ENCODE results near the gene NT5C1A. TPM values are rescaled to one million over a fixed set of nuclear protein-coding genes. Genes with fewer than 3 reads are reported as not detected.

Gene NT5C1A
- polyA plus RNA-seq, 1 donor from 2014 or later, result not detected

GRCh38 chr1:39713557-39713956, 41.6 kb upstream of the NT5C1A start:
- Histone ChIP-seq H3F3A (ENCODE audit: insufficient read depth, low read length, poor library complexity, severe bottlenecking) (no peaks in the 10 kb centered on the region), H3K27me3 (ENCODE audit: insufficient read depth, low read depth, low read length) (peaks cover 21% of the 10 kb centered on the region), H2AFZ (ENCODE audit: low read depth, low read length) (no peak overlapping the region), H3K4me2 (ENCODE audit: low read length) (no peak overlapping the region), H4K20me1 (ENCODE audit: insufficient read depth) (no peaks in the 10 kb centered on the region), H3K4me3 (ENCODE audit: low read length) (no peak overlapping the region), H3K79me2 (replicated peaks; ENCODE audit: insufficient read depth, low read length) (no peaks in the 10 kb centered on the region), H3K27ac (ENCODE audit: low read length) (no peak overlapping the region), H3K9me2 (ENCODE audit: insufficient read depth, low read length) (no peaks in the 10 kb centered on the region), H3K9me3 (ENCODE audit: low read length) (no peaks in the 10 kb centered on the region), H3K9ac (ENCODE audit: low read length) (no peak overlapping the region), H3K36me3 (ENCODE audit: insufficient read depth, low read length) (no peaks in the 10 kb centered on the region)
- no peak for TF ChIP-seq SMC3 (conservative IDR thresholded peaks at IDR 0.05; ENCODE audit: poor library complexity)
- TF ChIP-seq EP300 (conservative IDR thresholded peaks at IDR 0.05; ENCODE audit: poor library complexity, severe bottlenecking), result no peak
- TF ChIP-seq REST (IDR thresholded peaks at IDR 0.05; ENCODE audit: borderline replicate concordance), result no peak
- no peak for TF ChIP-seq POLR2AphosphoS5 (IDR thresholded peaks at IDR 0.05)
- no peak for TF ChIP-seq RAD21 (conservative IDR thresholded peaks at IDR 0.05)
- TF ChIP-seq CTCF (IDR thresholded peaks at IDR 0.05; ENCODE audit: poor library complexity, severe bottlenecking), result no peak
- TF ChIP-seq TAF1 (IDR thresholded peaks at IDR 0.05; ENCODE audit: low read depth), result no peak
- TF ChIP-seq MXI1 (conservative IDR thresholded peaks at IDR 0.05; ENCODE audit: poor library complexity, severe bottlenecking), result no peak
- TF ChIP-seq EZH2 (IDR thresholded peaks at IDR 0.05; ENCODE audit: borderline replicate concordance, insufficient read depth, low read length, poor library complexity, severe bottlenecking), result no peak

- H3K36me3 ChIP-seq (ENCODE audit: insufficient read depth, low read length), result no peaks in the 10 kb centered on the region
- no peak overlapping the region for H2AFZ ChIP-seq (ENCODE audit: low read depth, low read length)
- H3K79me2 ChIP-seq (replicated peaks; ENCODE audit: insufficient read depth, low read length), result no peaks in the 10 kb centered on the region
- H3K9ac ChIP-seq (ENCODE audit: low read length), result no peak overlapping the region
- H4K20me1 ChIP-seq (ENCODE audit: insufficient read depth), result no peaks in the 10 kb centered on the region
- H3K4me2 ChIP-seq (ENCODE audit: low read length), result no peak overlapping the region
- H3F3A ChIP-seq (ENCODE audit: insufficient read depth, low read length, poor library complexity, severe bottlenecking), result no peaks in the 10 kb centered on the region
- TF ChIP-seq TAF1 (IDR thresholded peaks at IDR 0.05; ENCODE audit: low read depth) (no peak), CTCF (IDR thresholded peaks at IDR 0.05; ENCODE audit: poor library complexity, severe bottlenecking) (no peak), POLR2AphosphoS5 (IDR thresholded peaks at IDR 0.05) (no peak), EZH2 (IDR thresholded peaks at IDR 0.05; ENCODE audit: borderline replicate concordance, insufficient read depth, low read length, poor library complexity, severe bottlenecking) (no peak), MXI1 (conservative IDR thresholded peaks at IDR 0.05; ENCODE audit: poor library complexity, severe bottlenecking) (no peak), SMC3 (conservative IDR thresholded peaks at IDR 0.05; ENCODE audit: poor library complexity) (no peak), REST (IDR thresholded peaks at IDR 0.05; ENCODE audit: borderline replicate concordance) (no peak), RAD21 (conservative IDR thresholded peaks at IDR 0.05) (no peak), EP300 (conservative IDR thresholded peaks at IDR 0.05; ENCODE audit: poor library complexity, severe bottlenecking) (no peak)
- no peaks in the 10 kb centered on the region for H3K9me2 ChIP-seq (ENCODE audit: insufficient read depth, low read length)
- no peak overlapping the region for H3K4me3 ChIP-seq (ENCODE audit: low read length)
- no peak overlapping the region for H3K27ac ChIP-seq (ENCODE audit: low read length)
- no peaks in the 10 kb centered on the region for H3K9me3 ChIP-seq (ENCODE audit: low read length)
- peaks cover 9% of the 10 kb centered on the region for H3K27me3 ChIP-seq (ENCODE audit: insufficient read depth, low read depth, low read length)
These were observed 40.0 kb upstream of the NT5C1A start for GRCh38 chr1:39711966-39712340.
